GM18498 (cell line): ENCODE data around the gene LPIN3.

Source experiments
- ATAC-seq: cut with Tn5 transposase; IDR thresholded peaks from one replicate; pipeline ENCODE4 v1.9.1; 2021; ENCODE audit warnings: mild to moderate bottlenecking, moderate library complexity; ENCODE audit not compliant: unreplicated experiment

The LPIN3 gene

GRCh38 chr20:41320976-41321375, 19.6 kb upstream of the LPIN3 start:
- no peak for ATAC-seq

GRCh38 chr20:41327178-41327577, 13.4 kb upstream of the LPIN3 start:
- ATAC-seq: no peak

GRCh38 chr20:41329435-41330342, 10.9 kb upstream of the LPIN3 start:
- ATAC-seq: peak; percentile 83

- no peak for ATAC-seq
These were observed 10.3 kb upstream of the LPIN3 start for GRCh38 chr20:41330343-41330720.

GRCh38 chr20:41330941-41331340, 9.7 kb upstream of the LPIN3 start:
- ATAC-seq: no peak

- no peak for ATAC-seq
These were observed 8.9 kb upstream of the LPIN3 start for GRCh38 chr20:41331731-41332130.

GRCh38 chr20:41334036-41334435, 6.6 kb upstream of the LPIN3 start:
- no peak for ATAC-seq

GRCh38 chr20:41334443-41335421, 5.9 kb upstream of the LPIN3 start:
- no peak for ATAC-seq

- no peak for ATAC-seq
These were observed 5.0 kb upstream of the LPIN3 start for GRCh38 chr20:41335591-41335990.

- ATAC-seq: no peak
These were observed 3.7 kb upstream of the LPIN3 start for GRCh38 chr20:41336711-41337492.

GRCh38 chr20:41339957-41340326, 679 bp upstream of the LPIN3 start:
- peak; percentile 76 for ATAC-seq

- no peak for ATAC-seq
These were observed 2.1 kb downstream of the LPIN3 start for GRCh38 chr20:41342474-41343464.

- ATAC-seq: no peak
These were observed 3.9 kb downstream of the LPIN3 start for GRCh38 chr20:41344477-41344876.

GRCh38 chr20:41344938-41345728, 4.5 kb downstream of the LPIN3 start:
- no peak for ATAC-seq

- ATAC-seq: no peak
These were observed 5.1 kb downstream of the LPIN3 start for GRCh38 chr20:41345729-41346067.

- ATAC-seq: no peak
These were observed 7.2 kb downstream of the LPIN3 start for GRCh38 chr20:41347523-41348429.

GRCh38 chr20:41348430-41349172, 8.0 kb downstream of the LPIN3 start:
- no peak for ATAC-seq
